ENCODE measurements around the gene TLCD5.

TLCD5 gene

GRCh38 chr11:120324932-120325810 lies at the start of gene TLCD5:
Gene TLCD5, plus strand, starts transcription at chr11:120325299. Its CDS starts 2,143 bp downstream, at chr11:120327442.
- DNase-seq, result peak; percentile 84 to 88

- no peak for DNase-seq
Measured at GRCh38 chr11:120279502-120279901, 45.6 kb upstream of the TLCD5 start.

- DNase-seq, result no peak
Measured at GRCh38 chr11:120280600-120281051, 44.5 kb upstream of the TLCD5 start.

- DNase-seq, result no peak
Measured at GRCh38 chr11:120281143-120281795, 43.8 kb upstream of the TLCD5 start.

- no peak for DNase-seq
Measured at GRCh38 chr11:120283124-120283523, 42.0 kb upstream of the TLCD5 start.

- DNase-seq, result no peak
Measured at GRCh38 chr11:120284272-120284671, 40.8 kb upstream of the TLCD5 start.

GRCh38 chr11:120285256-120285655 lies 39.8 kb upstream of the TLCD5 start:
- DNase-seq, result no peak

GRCh38 chr11:120288021-120288420 lies 37.1 kb upstream of the TLCD5 start:
- no peak for DNase-seq

GRCh38 chr11:120289426-120289825 lies 35.7 kb upstream of the TLCD5 start:
- no peak for DNase-seq

GRCh38 chr11:120290956-120291355 lies 34.1 kb upstream of the TLCD5 start:
- no peak for DNase-seq

GRCh38 chr11:120293038-120293800 lies 31.9 kb upstream of the TLCD5 start:
- no peak for DNase-seq

- no peak for DNase-seq
Measured at GRCh38 chr11:120294096-120294495, 31.0 kb upstream of the TLCD5 start.

GRCh38 chr11:120295099-120295498 lies 30.0 kb upstream of the TLCD5 start:
- no peak for DNase-seq

GRCh38 chr11:120296554-120296953 lies 28.5 kb upstream of the TLCD5 start:
- no peak for DNase-seq

GRCh38 chr11:120298461-120298860 lies 26.6 kb upstream of the TLCD5 start:
- DNase-seq, result no peak

GRCh38 chr11:120302001-120302805 lies 22.9 kb upstream of the TLCD5 start:
- DNase-seq, result no peak

- DNase-seq, result peak; percentile 70 to 74
Measured at GRCh38 chr11:120303004-120303637, 22.0 kb upstream of the TLCD5 start.

GRCh38 chr11:120304526-120304925 lies 20.6 kb upstream of the TLCD5 start:
- no peak for DNase-seq

GRCh38 chr11:120305286-120305685 lies 19.8 kb upstream of the TLCD5 start:
- no peak for DNase-seq

GRCh38 chr11:120306519-120307242 lies 18.4 kb upstream of the TLCD5 start:
- DNase-seq, result no peak

- DNase-seq, result no peak
Measured at GRCh38 chr11:120307476-120307875, 17.6 kb upstream of the TLCD5 start.
